Spleen (tissue), 7 donors: ENCODE data around the gene ITGB2.

Source experiments
- POLR2A ChIP-seq, 3 donors: fragments of 450-650 bp; IDR thresholded peaks; one replicate each; pipeline ENCODE4 v1.5.1; 2017; ENCODE audit warnings: antibody characterized with exemption in 3 of 3, mild to moderate bottlenecking in 1 of 3
- POLR2AphosphoS5 ChIP-seq, 3 donors: sonication (generic); formaldehyde crosslinking; IDR thresholded peaks; one replicate each; pipeline ENCODE4 v1.5.1; 2017; ENCODE audit warnings: antibody characterized with exemption in 3 of 3
- TF ChIP-seq, protein P1 (sequence below), 11 experiments: fragments of 200-600 bp in 7 of 11; fragments of 450-650 bp in 4 of 11; sonication (generic) in 4 of 11; IDR thresholded peaks in 8 of 11; conservative IDR thresholded peaks in 3 of 11; 1 replicate in 7 of 11; 2 replicates in 4 of 11; pipeline versions ENCODE4 v1.4.0 to v1.8.0; 2016 to 2021; ENCODE audit warnings: antibody characterized with exemption in 11 of 11, inconsistent platforms in 4 of 11, mild to moderate bottlenecking in 1 of 11
- donor health status: DM: no; HTN: no; CAD: no; lungs with moderate emphysema.
- donor health status: DM: no; HTN: no; CAD: no.
- donor health status: DM: no; HTN: no; CAD: no.

DNA sequence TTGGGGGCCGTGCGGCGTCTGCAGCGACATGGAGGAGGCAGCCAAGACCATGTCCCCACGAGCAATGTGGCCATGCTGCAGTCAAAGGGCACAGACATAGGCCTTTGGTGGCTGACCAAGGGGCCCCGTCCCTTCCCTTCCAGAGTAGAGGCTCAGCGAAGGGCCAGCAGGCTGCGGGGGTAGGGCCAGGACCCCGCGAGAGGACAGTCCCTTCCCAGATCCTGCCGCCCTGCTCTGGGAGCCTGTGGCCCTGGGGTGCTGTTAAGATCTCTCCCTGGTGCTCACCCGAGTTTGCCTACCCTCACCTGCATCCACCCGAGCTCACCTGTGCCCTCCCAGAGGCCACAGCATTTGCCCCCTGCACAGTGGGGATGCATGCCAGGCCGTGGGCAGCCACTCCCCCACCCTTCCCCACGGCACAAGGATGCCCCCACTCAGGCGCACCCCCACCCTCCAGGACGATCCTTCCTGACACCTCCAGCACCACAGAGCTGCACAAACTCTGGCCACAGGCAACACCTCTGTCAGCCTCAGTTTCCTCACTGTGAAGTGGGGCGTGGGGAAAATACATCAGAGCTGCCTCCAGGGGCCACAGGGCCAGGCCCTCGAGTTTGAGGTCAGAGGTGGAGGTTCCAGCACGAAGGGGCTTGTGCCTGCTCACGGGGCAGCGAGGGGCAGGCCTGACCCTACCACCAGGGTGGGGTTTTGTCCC lies 15.5 kb downstream of the ITGB2 start:
- TF ChIP-seq, protein P1, sequence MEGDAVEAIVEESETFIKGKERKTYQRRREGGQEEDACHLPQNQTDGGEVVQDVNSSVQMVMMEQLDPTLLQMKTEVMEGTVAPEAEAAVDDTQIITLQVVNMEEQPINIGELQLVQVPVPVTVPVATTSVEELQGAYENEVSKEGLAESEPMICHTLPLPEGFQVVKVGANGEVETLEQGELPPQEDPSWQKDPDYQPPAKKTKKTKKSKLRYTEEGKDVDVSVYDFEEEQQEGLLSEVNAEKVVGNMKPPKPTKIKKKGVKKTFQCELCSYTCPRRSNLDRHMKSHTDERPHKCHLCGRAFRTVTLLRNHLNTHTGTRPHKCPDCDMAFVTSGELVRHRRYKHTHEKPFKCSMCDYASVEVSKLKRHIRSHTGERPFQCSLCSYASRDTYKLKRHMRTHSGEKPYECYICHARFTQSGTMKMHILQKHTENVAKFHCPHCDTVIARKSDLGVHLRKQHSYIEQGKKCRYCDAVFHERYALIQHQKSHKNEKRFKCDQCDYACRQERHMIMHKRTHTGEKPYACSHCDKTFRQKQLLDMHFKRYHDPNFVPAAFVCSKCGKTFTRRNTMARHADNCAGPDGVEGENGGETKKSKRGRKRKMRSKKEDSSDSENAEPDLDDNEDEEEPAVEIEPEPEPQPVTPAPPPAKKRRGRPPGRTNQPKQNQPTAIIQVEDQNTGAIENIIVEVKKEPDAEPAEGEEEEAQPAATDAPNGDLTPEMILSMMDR (IDR thresholded peaks at IDR 0.05 in 8 of 11, conservative IDR thresholded peaks at IDR 0.05 in 3 of 11): no peak
- no peak for TF ChIP-seq POLR2A (IDR thresholded peaks at IDR 0.05)
- peak in 1 of 3 donors; percentile 11 for TF ChIP-seq POLR2AphosphoS5 (IDR thresholded peaks at IDR 0.05)
